ENCODE data around the gene IL17C. TPM values are rescaled to one million over a fixed set of nuclear protein-coding genes. Genes with fewer than 3 reads are reported as not detected.
"Not testable (repeated sequence)": the region's sequence is repeated elsewhere in the genome, so short reads cannot be mapped to it uniquely, and the experiment has no call there.

The IL17C gene
- total RNA-seq, 2 donors from 2014 or later, result 0.41 TPM; not detected in 1

DNA sequence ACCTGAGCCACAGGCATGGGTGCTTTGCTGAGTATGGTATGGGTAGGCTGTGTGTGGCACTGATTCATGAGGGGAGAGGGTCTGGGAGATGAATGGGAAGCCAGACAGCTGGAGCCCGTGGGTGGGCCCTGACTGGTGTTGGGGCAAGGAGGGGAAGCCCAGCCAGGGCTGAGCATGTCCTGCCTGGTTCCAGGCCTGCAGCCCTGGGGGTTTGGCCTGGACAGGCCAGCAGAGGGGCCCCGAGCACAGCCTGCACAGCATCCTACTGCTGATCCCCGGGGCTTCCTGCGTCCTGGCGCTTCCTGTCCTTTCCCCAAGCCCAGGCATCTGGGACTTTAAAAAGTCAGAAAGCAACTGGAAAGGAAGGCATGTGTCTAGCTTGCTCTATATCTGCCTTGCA is 29.1 kb downstream of the IL17C start:
- Mint-ChIP-seq H3K27ac (no peak overlapping the region), H3K9me3 (no peaks in the 10 kb centered on the region), H3K4me1 (ENCODE audit: low read depth) (peaks cover 10% of the 10 kb centered on the region), H3K36me3 (ENCODE audit: insufficient read depth in 2 of 2) (peaks cover 3 to 7% of the 10 kb centered on the region in 2 donors), H3K27me3 (ENCODE audit: low read depth) (no peaks in the 10 kb centered on the region), H3K4me3 (no peak overlapping the region)
- ATAC-seq (replicated peaks in 1 of 2), result no peak
- no peak for DNase-seq

DNA sequence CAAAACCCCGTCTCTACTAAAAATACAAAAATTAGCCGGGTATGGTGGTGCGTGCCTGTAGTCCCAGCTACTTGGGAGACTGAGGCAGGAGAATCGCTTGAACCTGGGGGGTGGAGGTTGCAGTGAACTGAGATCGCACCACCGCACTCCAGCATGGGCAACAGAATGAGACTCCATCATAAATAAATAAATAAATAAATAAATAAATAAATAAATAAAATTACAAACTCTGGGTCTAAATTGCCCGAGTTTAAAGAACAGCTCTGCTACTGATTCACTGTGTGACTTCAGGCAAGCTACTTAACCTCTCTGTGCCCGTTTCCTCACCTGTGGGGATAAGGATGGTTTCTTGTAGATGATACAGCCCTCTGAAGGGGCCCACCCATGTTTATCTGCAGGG is 31.1 kb downstream of the IL17C start:
- not testable (repeated sequence) for H3K36me3 Mint-ChIP-seq (ENCODE audit: insufficient read depth in 2 of 2); H3K4me3 Mint-ChIP-seq; H3K27ac Mint-ChIP-seq; DNase-seq; H3K27me3 Mint-ChIP-seq (ENCODE audit: low read depth); ATAC-seq (replicated peaks in 1 of 2); H3K9me3 Mint-ChIP-seq; H3K4me1 Mint-ChIP-seq (ENCODE audit: low read depth)

- DNase-seq, result no peak
- Mint-ChIP-seq H3K27ac (no peak overlapping the region), H3K27me3 (ENCODE audit: low read depth) (no peaks in the 10 kb centered on the region), H3K9me3 (no peaks in the 10 kb centered on the region), H3K4me3 (no peak overlapping the region), H3K4me1 (ENCODE audit: low read depth) (peaks cover 6% of the 10 kb centered on the region), H3K36me3 (ENCODE audit: insufficient read depth in 2 of 2) (peaks cover 2 to 7% of the 10 kb centered on the region in 2 donors)
- ATAC-seq (replicated peaks in 1 of 2), result no peak
Observed at GRCh38 chr16:88669980-88670379, 31.6 kb downstream of the IL17C start.

- H3K36me3 Mint-ChIP-seq (ENCODE audit: insufficient read depth in 2 of 2), result peaks cover 2 to 7% of the 10 kb centered on the region in 2 donors
- ATAC-seq (replicated peaks in 1 of 2) (no peak), DNase-seq (no peak)
- H3K27me3 Mint-ChIP-seq (ENCODE audit: low read depth), result no peaks in the 10 kb centered on the region
- no peak overlapping the region for H3K27ac Mint-ChIP-seq
- H3K9me3 Mint-ChIP-seq, result no peaks in the 10 kb centered on the region
- peaks cover 6% of the 10 kb centered on the region for H3K4me1 Mint-ChIP-seq (ENCODE audit: low read depth)
- no peak overlapping the region for H3K4me3 Mint-ChIP-seq
Observed at GRCh38 chr16:88671806-88672205, 33.4 kb downstream of the IL17C start.

DNA sequence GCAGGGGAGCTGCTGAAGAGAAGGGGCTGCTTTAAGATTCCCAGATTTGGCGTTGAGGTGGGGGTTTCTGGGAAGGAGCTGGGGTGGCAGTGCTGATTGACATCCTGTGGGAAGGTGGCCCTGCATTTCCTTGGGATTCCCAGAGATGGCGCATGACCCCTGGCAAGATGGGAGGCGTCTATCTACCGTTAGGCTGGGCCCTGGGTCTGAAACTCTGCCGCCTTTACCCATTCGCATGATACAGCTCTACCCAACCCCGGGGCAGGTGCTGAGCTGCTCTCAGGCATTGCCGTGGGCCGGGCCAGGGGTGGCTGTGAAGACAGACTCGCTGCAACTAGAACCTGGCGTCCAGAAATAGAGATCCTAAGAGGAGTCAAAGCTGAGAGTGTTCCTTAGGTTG is 34.4 kb downstream of the IL17C start:
- ATAC-seq (replicated peaks in 1 of 2), result no peak
- H3K9me3 Mint-ChIP-seq, result no peaks in the 10 kb centered on the region
- peaks cover 2 to 7% of the 10 kb centered on the region in 2 donors for H3K36me3 Mint-ChIP-seq (ENCODE audit: insufficient read depth in 2 of 2)
- no peak for DNase-seq
- H3K27me3 Mint-ChIP-seq (ENCODE audit: low read depth), result no peaks in the 10 kb centered on the region
- no peak overlapping the region for H3K27ac Mint-ChIP-seq
- H3K4me3 Mint-ChIP-seq, result no peak overlapping the region
- no peaks in the 10 kb centered on the region for H3K4me1 Mint-ChIP-seq (ENCODE audit: low read depth)

DNA sequence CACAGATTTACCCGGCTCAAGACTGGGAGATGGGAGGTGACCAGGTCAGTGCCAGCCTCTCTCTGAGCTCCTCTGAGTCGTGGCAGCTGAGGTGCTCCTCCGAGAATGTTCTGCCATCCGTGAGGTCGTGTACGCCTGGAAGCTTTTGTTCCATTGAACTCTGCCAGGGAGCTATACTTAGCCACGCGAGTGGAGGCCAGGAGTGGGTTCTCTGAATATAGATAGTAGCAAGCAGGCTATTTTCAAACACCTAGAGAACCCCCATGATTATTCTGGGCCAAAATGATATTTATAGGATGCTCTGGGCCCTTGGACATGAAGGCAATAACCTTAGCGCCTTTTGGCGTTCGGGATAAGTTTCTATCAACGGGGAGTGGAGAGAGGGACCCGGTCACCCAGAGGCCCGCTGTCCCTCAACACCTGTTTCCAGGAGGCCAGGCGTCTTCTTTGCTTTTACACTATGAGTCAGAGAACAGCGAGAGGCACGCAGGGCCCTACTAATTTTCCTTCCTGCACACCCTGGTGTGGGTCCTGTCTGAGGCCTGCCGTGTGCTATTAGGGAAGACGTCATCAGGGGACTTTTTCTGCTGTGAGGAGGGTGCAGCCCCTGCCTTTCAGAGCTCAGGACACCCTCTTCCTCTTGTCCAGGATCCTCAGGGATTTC is 35.5 kb downstream of the IL17C start:
- DNase-seq (no peak), ATAC-seq (replicated peaks in 1 of 2) (peak in 1 of 2 donors; percentile 19)
- no peak overlapping the region for H3K4me3 Mint-ChIP-seq
- H3K27me3 Mint-ChIP-seq (ENCODE audit: low read depth), result no peaks in the 10 kb centered on the region
- no peaks in the 10 kb centered on the region for H3K9me3 Mint-ChIP-seq
- H3K36me3 Mint-ChIP-seq (ENCODE audit: insufficient read depth in 2 of 2), result peaks cover 0 to 2% of the 10 kb centered on the region in 2 donors
- no peak overlapping the region for H3K27ac Mint-ChIP-seq
- no peaks in the 10 kb centered on the region for H3K4me1 Mint-ChIP-seq (ENCODE audit: low read depth)

DNA sequence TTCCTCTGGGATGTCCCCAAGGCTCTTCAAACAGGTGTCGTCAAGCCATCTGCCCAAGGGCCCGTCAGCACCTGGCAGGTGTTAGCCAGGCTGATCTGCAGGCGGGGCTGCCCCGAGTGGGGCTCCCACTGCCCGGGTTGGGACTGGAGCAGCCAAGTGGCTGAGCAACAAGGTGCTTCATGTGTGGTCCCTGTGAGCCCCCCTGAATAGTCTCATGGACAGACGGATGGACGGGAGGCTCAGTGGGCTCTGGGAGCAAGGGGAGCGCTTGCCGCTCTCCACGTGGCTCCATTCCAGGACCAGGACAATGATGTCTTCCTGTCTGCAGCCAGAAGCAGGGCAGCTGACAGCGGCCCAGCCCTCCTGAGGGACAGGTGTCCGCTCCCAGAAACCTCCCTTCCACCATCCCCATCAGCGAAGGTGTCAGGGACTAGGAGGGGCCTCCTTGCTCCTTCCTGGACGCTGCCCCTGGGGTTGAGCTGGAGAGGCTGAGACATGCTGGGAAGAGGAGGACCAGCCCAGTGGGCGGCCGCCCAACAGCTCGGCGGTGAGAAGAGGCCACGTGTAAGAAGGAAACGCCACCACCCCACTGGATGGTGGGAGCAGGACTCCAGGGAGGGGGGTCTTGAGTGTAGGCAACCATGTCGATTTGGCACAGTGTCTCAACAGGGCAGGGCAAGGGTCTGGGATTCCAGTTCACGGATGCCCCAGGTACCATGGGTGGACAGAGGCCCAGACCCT is 38.3 kb downstream of the IL17C start:
- no peaks in the 10 kb centered on the region for H3K9me3 Mint-ChIP-seq
- DNase-seq, result no peak
- no peak overlapping the region for H3K4me3 Mint-ChIP-seq
- no peak overlapping the region for H3K27ac Mint-ChIP-seq
- no peaks in the 10 kb centered on the region for H3K27me3 Mint-ChIP-seq (ENCODE audit: low read depth)
- no peak for ATAC-seq (replicated peaks in 1 of 2)
- no peaks in the 10 kb centered on the region for H3K36me3 Mint-ChIP-seq (ENCODE audit: insufficient read depth in 2 of 2)
- peaks cover 10% of the 10 kb centered on the region for H3K4me1 Mint-ChIP-seq (ENCODE audit: low read depth)

DNA sequence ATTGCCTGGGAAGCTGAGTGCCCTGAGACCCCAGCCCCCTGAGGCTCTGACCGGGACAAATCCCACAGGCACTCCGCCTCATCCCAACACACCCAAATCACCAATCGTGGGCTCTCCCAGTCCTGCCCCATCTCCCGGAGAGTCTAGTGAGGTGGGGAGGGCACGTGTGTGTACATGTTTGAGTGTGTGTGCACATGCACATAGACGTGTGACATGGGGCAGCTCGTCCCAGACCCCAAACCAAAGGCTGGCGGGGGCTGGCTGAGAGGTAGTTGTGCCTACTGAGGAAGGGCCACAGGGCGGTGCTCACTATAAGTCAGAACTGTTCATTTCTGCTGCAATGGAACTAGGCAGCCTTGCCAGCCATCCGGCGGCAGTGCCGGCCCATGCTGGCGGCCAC is 39.3 kb downstream of the IL17C start:
- ATAC-seq (replicated peaks in 1 of 2) (no peak), DNase-seq (no peak)
- Mint-ChIP-seq H3K27me3 (ENCODE audit: low read depth) (no peaks in the 10 kb centered on the region), H3K36me3 (ENCODE audit: insufficient read depth in 2 of 2) (peaks cover 0 to 2% of the 10 kb centered on the region in 2 donors), H3K4me1 (ENCODE audit: low read depth) (peaks cover 21% of the 10 kb centered on the region), H3K9me3 (no peaks in the 10 kb centered on the region), H3K27ac (no peak overlapping the region), H3K4me3 (no peak overlapping the region)

GRCh38 chr16:88678224-88678979 is 40.0 kb downstream of the IL17C start:
- peaks cover 21% of the 10 kb centered on the region for H3K4me1 Mint-ChIP-seq (ENCODE audit: low read depth)
- H3K4me3 Mint-ChIP-seq, result no peak overlapping the region
- DNase-seq (no peak), ATAC-seq (replicated peaks in 1 of 2) (no peak)
- no peaks in the 10 kb centered on the region for H3K9me3 Mint-ChIP-seq
- H3K36me3 Mint-ChIP-seq (ENCODE audit: insufficient read depth in 2 of 2), result peaks cover 0 to 2% of the 10 kb centered on the region in 2 donors
- H3K27ac Mint-ChIP-seq, result no peak overlapping the region
- no peaks in the 10 kb centered on the region for H3K27me3 Mint-ChIP-seq (ENCODE audit: low read depth)

- peaks cover 35% of the 10 kb centered on the region for H3K4me1 Mint-ChIP-seq (ENCODE audit: low read depth)
- H3K4me3 Mint-ChIP-seq, result peak overlapping the region in 1 of 2 donors; percentile 78
- no peak overlapping the region for H3K27ac Mint-ChIP-seq
- DNase-seq, result no peak
- ATAC-seq (replicated peaks in 1 of 2), result no peak
- no peaks in the 10 kb centered on the region for H3K27me3 Mint-ChIP-seq (ENCODE audit: low read depth)
- H3K36me3 Mint-ChIP-seq (ENCODE audit: insufficient read depth in 2 of 2), result peaks cover 0 to 2% of the 10 kb centered on the region in 2 donors
- H3K9me3 Mint-ChIP-seq, result no peaks in the 10 kb centered on the region
Observed at GRCh38 chr16:88680554-88681083, 42.2 kb downstream of the IL17C start.

DNA sequence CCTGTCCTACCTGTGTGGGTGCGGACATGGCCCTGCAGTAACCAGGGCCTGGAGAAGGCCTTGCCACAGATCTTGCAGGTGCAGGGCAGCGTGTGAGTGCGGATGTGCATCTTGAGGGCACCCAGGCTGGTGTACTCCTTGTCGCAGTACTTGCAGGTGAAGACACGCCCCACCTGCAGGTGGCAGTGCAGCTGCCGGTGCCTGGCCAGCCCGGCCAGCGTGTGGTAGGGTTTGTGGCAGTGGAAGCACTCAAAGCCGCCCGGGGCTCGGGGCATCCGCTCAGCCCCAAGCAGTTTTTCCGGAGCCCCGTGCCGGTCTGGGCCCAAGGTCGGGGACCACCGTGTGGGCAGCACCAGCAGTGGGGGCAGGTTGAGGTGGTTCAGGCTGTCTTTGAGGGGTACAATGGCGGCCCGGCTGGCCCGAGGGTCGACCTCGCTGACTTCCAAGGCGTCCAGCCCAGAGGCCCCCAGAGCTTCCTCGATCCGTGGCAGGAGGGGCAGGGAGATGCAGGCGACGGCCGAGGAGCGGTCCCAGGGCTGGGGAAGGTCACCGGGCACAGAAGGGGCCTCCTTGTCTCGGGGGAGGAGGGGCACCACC is 42.8 kb downstream of the IL17C start:
- H3K27ac Mint-ChIP-seq, result peak overlapping the region; percentile 44
- DNase-seq (peak; percentile 55 to 62), ATAC-seq (replicated peaks in 1 of 2) (peak; percentile 20 to 21)
- H3K36me3 Mint-ChIP-seq (ENCODE audit: insufficient read depth in 2 of 2), result peaks cover 0 to 2% of the 10 kb centered on the region in 2 donors
- peaks cover 35% of the 10 kb centered on the region for H3K4me1 Mint-ChIP-seq (ENCODE audit: low read depth)
- peak overlapping the region; percentile 78 to 91 for H3K4me3 Mint-ChIP-seq
- H3K27me3 Mint-ChIP-seq (ENCODE audit: low read depth), result no peaks in the 10 kb centered on the region
- H3K9me3 Mint-ChIP-seq, result no peaks in the 10 kb centered on the region

GRCh38 chr16:88681709-88682451 is 43.5 kb downstream of the IL17C start:
- H3K27ac Mint-ChIP-seq, result peak overlapping the region; percentile 91
- DNase-seq, result peak; percentile 80 to 82
- no peaks in the 10 kb centered on the region for H3K27me3 Mint-ChIP-seq (ENCODE audit: low read depth)

More at GRCh38 chr16:88681709-88682451, 43.5 kb downstream of the IL17C start:
- Mint-ChIP-seq H3K4me1 (ENCODE audit: low read depth) (peaks cover 35% of the 10 kb centered on the region), H3K4me3 (peak overlapping the region; percentile 78 to 91), H3K36me3 (ENCODE audit: insufficient read depth in 2 of 2) (peaks cover 0 to 2% of the 10 kb centered on the region in 2 donors), H3K9me3 (no peaks in the 10 kb centered on the region)
- peak; percentile 68 to 70 for ATAC-seq (replicated peaks in 1 of 2)

All from activated T-cell treated with anti-CD3 and anti-CD28 coated beads, Interleukin-2, amount 50 U/mL, for 72 hours (primary cell).